Mucosa of descending colon (tissue), 3 donors: ENCODE data around the gene OTUD5. TPM values are rescaled to one million over a fixed set of nuclear protein-coding genes. Genes with fewer than 3 reads are reported as not detected.
A peak's percentile ranks its signal among the peaks of the same experiment; 100 is the strongest.

Source experiments
- ATAC-seq: fragments of 200-7000 bp; cut with Tn5 transposase; one replicate; pipeline ENCODE4 v1.9.1; 2020; ENCODE audit warnings: mild to moderate bottlenecking, moderate library complexity
- DNase-seq, 3 donors: peaks; one replicate each; pipeline ENCODE4 v3.0.0-alpha.2; 2020
- H3K36me3 ChIP-seq: fragments of 200-600 bp; one replicate; pipeline ENCODE4 v1.8.0; 2021; ENCODE audit warnings: low read depth, mild to moderate bottlenecking
- H3K4me1 ChIP-seq: fragments of 200-600 bp; one replicate; pipeline ENCODE4 v1.8.0; 2021; ENCODE audit warnings: low read depth, mild to moderate bottlenecking
- H3K4me3 ChIP-seq: fragments of 200-600 bp; one replicate; pipeline ENCODE4 v1.8.0; 2021; ENCODE audit warnings: mild to moderate bottlenecking
- H3K9me3 ChIP-seq: fragments of 200-600 bp; one replicate; pipeline ENCODE4 v1.8.0; 2021; ENCODE audit warnings: mild to moderate bottlenecking
- intact Hi-C, 2 donors: fragments of 100-400 bp; cut with DNase I in 1 of 2; cut with micrococcal nuclease in 1 of 2; formaldehyde crosslinking; loops; one replicate each; pipeline versions ENCODE4 v1.11.0 to v1.11.1; 2022; cut with DNase I, micrococcal nuclease
- total RNA-seq, 3 donors: library from RNA; stranded (reverse); fragmentation: NEBNext Ultra II Directional in 2 of 3; extraction: Animal tissue kit (Norgen Biotek cat#: 25700) in 2 of 3; gene quantifications; one replicate each; pipeline versions ENCODE4 v1.2.1 to v1.2.4, GENCODE V29; 2021 to 2023
- TF ChIP-seq, protein P1 (sequence below): fragments of 200-600 bp; IDR thresholded peaks from one replicate; pipeline ENCODE4 v1.8.0; 2022; ENCODE audit warnings: antibody characterized with exemption, mild to moderate bottlenecking
- donor health status: DM: no; HTN: no; CAD: no; lungs with moderate emphysema.
- donor health status: DM: no; HTN: no; CAD: no.
- donor health status: DM: no; HTN: yes; CAD: no.

Gene OTUD5
- total RNA-seq, 3 donors from 2014 or later: 43.6 to 56.5 (median 52.5) TPM

DNA sequence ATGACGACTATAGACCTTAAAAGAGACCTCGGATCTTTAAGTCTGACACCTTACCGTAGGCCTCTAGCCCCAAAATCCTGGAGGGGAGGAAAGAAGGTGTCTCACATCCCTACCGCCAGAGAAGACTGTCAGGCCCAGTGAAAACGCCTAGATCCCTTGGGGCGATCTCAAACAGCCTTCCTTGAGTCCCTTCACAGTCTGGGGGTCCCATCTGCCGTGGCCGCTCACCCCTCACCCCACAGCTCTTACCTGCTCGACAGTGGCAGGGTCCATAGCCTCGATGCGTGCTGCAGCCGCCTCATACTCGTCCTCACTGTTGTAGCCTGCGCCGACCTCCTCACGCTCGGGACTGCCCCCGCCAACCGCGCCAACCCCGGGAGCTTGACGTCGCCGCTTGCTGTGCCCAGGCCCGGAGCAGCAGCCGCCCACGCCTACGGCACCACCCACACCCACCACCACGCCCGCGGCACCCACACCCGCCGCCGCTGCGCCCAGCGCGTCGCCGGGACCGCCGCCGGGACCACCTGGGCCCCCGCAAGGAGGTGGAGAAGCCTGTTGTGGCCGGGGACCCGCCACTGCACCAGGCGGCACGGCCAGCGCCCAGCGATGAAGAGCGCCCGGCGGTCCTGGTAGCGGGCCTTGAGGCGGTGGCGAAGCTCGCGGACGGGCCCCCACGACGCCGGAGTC is 536 bp downstream of the OTUD5 start:
- DNase-seq (peak; percentile 29 to 72 (median 58)), ATAC-seq (peak; percentile 4)
- intact Hi-C loops: no loop called here
- TF ChIP-seq, protein P1, sequence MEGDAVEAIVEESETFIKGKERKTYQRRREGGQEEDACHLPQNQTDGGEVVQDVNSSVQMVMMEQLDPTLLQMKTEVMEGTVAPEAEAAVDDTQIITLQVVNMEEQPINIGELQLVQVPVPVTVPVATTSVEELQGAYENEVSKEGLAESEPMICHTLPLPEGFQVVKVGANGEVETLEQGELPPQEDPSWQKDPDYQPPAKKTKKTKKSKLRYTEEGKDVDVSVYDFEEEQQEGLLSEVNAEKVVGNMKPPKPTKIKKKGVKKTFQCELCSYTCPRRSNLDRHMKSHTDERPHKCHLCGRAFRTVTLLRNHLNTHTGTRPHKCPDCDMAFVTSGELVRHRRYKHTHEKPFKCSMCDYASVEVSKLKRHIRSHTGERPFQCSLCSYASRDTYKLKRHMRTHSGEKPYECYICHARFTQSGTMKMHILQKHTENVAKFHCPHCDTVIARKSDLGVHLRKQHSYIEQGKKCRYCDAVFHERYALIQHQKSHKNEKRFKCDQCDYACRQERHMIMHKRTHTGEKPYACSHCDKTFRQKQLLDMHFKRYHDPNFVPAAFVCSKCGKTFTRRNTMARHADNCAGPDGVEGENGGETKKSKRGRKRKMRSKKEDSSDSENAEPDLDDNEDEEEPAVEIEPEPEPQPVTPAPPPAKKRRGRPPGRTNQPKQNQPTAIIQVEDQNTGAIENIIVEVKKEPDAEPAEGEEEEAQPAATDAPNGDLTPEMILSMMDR: no peak
- Histone ChIP-seq H3K36me3 (no peaks in the 10 kb centered on the region), H3K9me3 (no peaks in the 10 kb centered on the region), H3K4me1 (peaks cover 7% of the 10 kb centered on the region), H3K4me3 (peak overlapping the region; percentile 48)

DNA sequence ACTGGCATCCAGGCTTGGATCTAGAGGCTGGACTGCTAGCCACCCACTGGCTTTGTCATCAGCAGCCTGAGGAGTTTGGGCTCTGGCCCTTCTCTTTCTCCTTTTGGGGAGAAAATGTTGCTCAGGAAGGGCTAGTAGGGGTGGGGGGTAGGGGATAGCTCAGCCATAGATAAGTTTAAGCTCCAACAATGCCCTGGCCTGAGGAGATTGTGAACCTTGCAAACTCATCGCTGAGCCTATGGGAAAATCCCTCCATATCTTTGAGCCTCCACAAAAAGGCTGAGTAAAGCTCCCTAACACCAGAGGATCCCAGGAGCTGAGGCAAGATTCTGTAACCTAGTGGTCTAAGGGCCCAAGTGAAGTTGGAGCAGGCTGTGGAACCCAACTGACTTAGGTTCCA is 8.8 kb downstream of the OTUD5 start:
- Histone ChIP-seq H3K9me3 (no peaks in the 10 kb centered on the region), H3K4me1 (peaks cover 5% of the 10 kb centered on the region), H3K4me3 (no peak overlapping the region), H3K36me3 (no peaks in the 10 kb centered on the region)
- intact Hi-C loops: no loop called here
- DNase-seq (no peak), ATAC-seq (no peak)
- TF ChIP-seq, protein P1: no peak

DNA sequence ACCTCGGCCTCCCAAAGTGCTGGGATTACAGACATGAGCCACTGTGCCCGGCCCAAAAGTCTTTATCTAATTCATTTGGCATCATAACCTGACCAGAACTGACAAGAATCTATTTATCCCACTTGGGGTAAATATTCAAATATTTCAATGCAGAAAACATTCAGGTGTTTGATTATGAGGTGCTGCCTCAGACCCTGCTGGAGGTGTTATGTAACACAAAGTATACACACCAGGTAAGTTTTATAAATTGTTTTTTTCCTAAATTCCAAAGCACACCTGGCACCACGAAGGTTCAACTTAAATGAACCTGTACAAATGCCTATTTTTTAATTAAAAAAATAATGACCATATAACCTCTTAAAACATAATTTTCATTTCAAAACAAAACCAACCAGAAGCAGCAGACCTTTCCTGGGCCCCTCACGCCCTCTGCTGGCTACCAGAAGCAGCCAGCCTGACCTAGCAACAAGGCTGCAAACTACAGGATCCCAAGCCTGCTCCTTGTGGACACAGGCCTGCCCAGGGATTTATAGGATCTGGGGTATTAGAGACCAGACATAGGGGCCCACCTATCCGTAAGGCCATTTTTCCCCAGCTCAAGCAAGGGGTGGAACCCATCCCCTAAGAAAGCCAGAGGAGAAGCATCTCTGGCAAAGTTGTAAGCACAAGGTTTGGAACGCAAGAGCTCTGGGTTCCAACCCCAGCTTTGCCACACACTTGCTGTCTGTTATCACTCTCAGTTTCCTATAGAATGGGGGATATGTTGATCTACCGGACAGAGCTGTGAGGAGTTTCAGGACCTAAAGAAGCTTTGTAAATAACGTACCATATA is 11.7 kb downstream of the OTUD5 start:
- intact Hi-C loops: no loop called here
- ATAC-seq: peak; percentile 81
- TF ChIP-seq, protein P1: peak; percentile 59

DNA sequence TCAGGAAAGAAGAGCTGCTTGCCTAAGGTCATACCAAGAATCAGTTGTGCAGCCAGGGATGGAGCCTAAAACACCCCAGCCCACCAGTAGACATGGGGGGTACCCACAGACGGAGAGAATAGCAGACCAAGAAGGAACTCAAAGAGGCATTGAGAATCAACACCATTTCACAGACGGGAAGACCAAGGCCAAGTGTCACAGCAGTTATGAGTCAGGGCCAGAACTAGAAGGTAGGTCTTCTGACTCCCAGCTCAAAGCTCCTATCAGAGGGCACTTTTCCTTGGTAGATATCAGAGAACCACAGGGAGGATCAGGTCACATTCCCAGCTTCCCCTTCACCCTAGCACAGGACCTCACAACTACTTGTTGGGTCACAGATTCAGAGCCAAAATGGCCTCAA is 14.5 kb downstream of the OTUD5 start:
- DNase-seq (no peak), ATAC-seq (no peak)
- no peaks in the 10 kb centered on the region for H3K9me3 ChIP-seq
- intact Hi-C loops: no loop called here
- H3K4me1 ChIP-seq: no peaks in the 10 kb centered on the region
- H3K36me3 ChIP-seq: no peaks in the 10 kb centered on the region
- H3K4me3 ChIP-seq: no peak overlapping the region
- TF ChIP-seq, protein P1: no peak

More for the DNA sequence above, 11.7 kb downstream of the OTUD5 start:
- H3K4me1 ChIP-seq: no peaks in the 10 kb centered on the region
- H3K36me3 ChIP-seq: no peaks in the 10 kb centered on the region
- H3K9me3 ChIP-seq: no peaks in the 10 kb centered on the region
- no peak overlapping the region for H3K4me3 ChIP-seq
- DNase-seq: peak in 2 of 3 donors; percentile 49 to 58

DNA sequence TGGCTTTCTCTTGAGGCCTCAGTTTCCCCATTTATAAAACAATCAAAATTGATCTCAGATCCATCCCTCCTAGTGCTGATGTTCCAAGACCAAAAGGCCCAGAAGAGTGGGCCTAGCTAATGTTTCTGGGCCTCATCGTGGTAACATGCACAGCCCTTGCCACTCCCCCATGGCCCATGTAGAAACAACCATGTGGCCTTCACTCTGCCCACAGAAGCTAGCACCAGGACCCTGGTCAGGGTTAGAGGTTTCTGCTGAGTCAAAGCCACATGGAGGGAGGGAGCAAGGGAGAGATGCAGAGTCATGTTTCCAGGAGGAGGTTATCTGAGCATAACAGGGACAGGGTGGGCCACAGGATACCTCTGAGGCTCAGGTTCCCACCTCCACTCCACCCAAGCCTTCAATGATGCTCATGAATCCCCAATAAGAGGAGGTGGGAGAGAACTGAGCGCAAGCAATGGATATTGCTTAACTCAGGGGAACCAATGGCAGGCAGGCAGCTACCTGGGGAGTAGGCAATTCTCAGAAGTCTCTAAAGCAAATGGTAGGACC is 16.9 kb downstream of the OTUD5 start:
- ATAC-seq: no peak

More for the DNA sequence above, 16.9 kb downstream of the OTUD5 start:
- no peak overlapping the region for H3K4me3 ChIP-seq
- TF ChIP-seq, protein P1: no peak
- no peaks in the 10 kb centered on the region for H3K36me3 ChIP-seq
- no peaks in the 10 kb centered on the region for H3K4me1 ChIP-seq
- DNase-seq: no peak
- intact Hi-C loops: no loop called here
- H3K9me3 ChIP-seq: no peaks in the 10 kb centered on the region
